Adipocyte (in vitro differentiated cells): ENCODE data around the gene COL6A3.
A peak's percentile ranks its signal among the peaks of the same experiment; 100 is the strongest.

Source experiments
- DNase-seq: peaks from one replicate; pipeline ENCODE4 v3.0.0-alpha.2; 2015; ENCODE audit warnings: low read depth
- H3K27me3 ChIP-seq: replicated peaks from 2 replicates; pipeline ENCODE4 v1.7.0; 2013; ENCODE audit warnings: mild to moderate bottlenecking, low read length, moderate library complexity; ENCODE audit not compliant: control insufficient read depth, insufficient read depth
- H3K36me3 ChIP-seq: 2 replicates; pipeline ENCODE4 v1.7.0; 2013; ENCODE audit warnings: low read length, mild to moderate bottlenecking, moderate library complexity; ENCODE audit not compliant: control insufficient read depth, insufficient read depth, severe bottlenecking
- H3K4me1 ChIP-seq: 2 replicates; pipeline ENCODE4 v1.7.0; 2013; ENCODE audit warnings: mild to moderate bottlenecking, low read length, moderate library complexity; ENCODE audit not compliant: control insufficient read depth, insufficient read depth
- H3K4me3 ChIP-seq: 2 replicates; pipeline ENCODE4 v1.7.0; 2013; ENCODE audit warnings: mild to moderate bottlenecking, low read length, moderate library complexity
- H3K9ac ChIP-seq: 2 replicates; pipeline ENCODE4 v1.7.0; 2013; ENCODE audit warnings: mild to moderate bottlenecking, low read length, moderate library complexity
- H3K9me3 ChIP-seq: 2 replicates; pipeline ENCODE4 v1.7.0; 2013; ENCODE audit warnings: mild to moderate bottlenecking, low read length, moderate library complexity; ENCODE audit not compliant: control insufficient read depth

The COL6A3 gene

DNA sequence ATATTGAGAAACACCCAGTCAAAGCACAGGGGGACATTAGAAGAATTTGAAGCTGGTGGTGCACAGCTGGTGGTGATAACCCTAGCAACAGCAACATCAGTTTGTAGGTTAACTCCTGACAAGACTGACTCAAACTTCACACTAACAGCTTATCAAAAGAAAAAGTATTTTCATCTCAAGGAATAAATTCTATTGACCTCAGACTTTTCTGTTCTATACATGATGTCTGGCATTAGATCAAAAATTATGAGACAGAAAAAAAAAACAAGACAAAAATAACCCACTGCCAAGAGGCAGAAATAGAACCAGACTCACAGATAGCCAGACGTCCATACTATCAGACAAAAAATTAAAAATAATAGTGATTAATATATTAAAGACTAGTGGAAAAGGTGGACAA lies 126.1 kb downstream of the COL6A3 start:
- Histone ChIP-seq H3K4me3 (no peak overlapping the region), H3K36me3 (no peaks in the 10 kb centered on the region), H3K9me3 (no peaks in the 10 kb centered on the region), H3K9ac (no peak overlapping the region), H3K27me3 (no peaks in the 10 kb centered on the region), H3K4me1 (peaks cover 41% of the 10 kb centered on the region)
- DNase-seq, result no peak

GRCh38 chr2:237283131-237283928 lies 130.6 kb downstream of the COL6A3 start:
- Histone ChIP-seq H3K27me3 (no peaks in the 10 kb centered on the region), H3K4me1 (peaks cover 52% of the 10 kb centered on the region), H3K9me3 (no peaks in the 10 kb centered on the region), H3K9ac (peak overlapping the region; percentile 44), H3K36me3 (no peaks in the 10 kb centered on the region), H3K4me3 (no peak overlapping the region)
- DNase-seq, result peak; percentile 50

DNA sequence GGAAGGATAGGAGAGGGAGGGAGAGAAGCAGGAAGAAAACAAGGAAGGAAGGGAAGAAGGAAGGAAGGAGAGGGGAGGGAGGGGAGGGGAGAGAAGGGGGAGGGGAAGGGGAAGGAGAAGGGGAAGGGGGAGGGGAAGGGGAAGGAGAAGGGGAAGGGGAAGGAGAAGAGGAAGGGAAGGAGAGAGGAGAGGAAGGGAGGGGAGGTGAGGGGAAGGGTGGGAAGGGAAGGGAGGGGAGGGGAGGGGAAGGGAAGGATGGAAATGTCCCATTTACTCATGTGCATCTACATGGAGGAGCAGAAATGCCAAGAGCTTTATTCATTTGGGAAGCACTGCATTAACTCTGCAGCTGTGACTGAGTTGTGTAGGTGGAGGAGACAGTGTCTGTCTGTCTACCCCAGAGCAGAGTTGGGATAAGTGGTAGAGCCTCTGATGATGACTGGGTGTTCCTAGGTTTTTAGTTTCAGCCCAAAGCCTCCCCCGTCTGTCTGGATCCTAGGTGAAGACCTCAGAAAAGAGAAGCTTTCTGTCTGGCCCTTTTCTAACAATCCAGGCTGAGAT lies 131.3 kb downstream of the COL6A3 start:
- no peaks in the 10 kb centered on the region for H3K36me3 ChIP-seq
- no peaks in the 10 kb centered on the region for H3K9me3 ChIP-seq
- H3K27me3 ChIP-seq, result no peaks in the 10 kb centered on the region
- peak overlapping the region; percentile 73 for H3K9ac ChIP-seq
- peaks cover 59% of the 10 kb centered on the region for H3K4me1 ChIP-seq
- no peak overlapping the region for H3K4me3 ChIP-seq
- peak; percentile 52 for DNase-seq

DNA sequence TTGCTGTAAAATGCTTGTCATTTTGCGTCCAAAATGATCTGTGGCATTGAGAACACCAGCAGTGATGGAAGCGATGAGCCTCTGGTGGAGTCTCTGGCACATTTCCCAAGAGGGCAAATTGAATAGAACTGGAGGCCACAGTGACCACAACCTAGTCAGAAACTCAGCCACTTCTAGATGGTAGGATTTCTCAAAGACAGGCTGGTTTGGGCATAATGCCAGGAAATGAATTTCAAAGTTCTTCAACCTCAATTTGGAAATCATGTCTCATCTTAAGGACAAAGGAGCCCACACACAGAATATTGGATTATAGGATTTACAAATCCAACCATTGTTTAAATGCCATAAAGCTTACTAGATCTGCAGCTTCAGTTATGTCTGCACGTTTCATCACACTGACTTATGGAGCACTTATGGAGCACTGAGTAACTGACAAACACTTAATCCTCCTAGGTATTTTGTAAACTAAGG lies 132.1 kb downstream of the COL6A3 start:
- Histone ChIP-seq H3K4me3 (no peak overlapping the region), H3K36me3 (no peaks in the 10 kb centered on the region), H3K9ac (peak overlapping the region; percentile 91), H3K27me3 (no peaks in the 10 kb centered on the region), H3K9me3 (no peaks in the 10 kb centered on the region), H3K4me1 (peaks cover 67% of the 10 kb centered on the region)
- peak; percentile 94 for DNase-seq

GRCh38 chr2:237280939-237281338 lies 133.0 kb downstream of the COL6A3 start:
- no peaks in the 10 kb centered on the region for H3K27me3 ChIP-seq
- no peaks in the 10 kb centered on the region for H3K36me3 ChIP-seq
- no peak for DNase-seq
- H3K9me3 ChIP-seq, result no peaks in the 10 kb centered on the region
- H3K4me1 ChIP-seq, result peaks cover 73% of the 10 kb centered on the region
- peak overlapping the region; percentile 91 for H3K9ac ChIP-seq
- no peak overlapping the region for H3K4me3 ChIP-seq

GRCh38 chr2:237280229-237280628 lies 133.7 kb downstream of the COL6A3 start:
- Histone ChIP-seq H3K36me3 (no peaks in the 10 kb centered on the region), H3K4me3 (peak overlapping the region; percentile 16), H3K9me3 (no peaks in the 10 kb centered on the region), H3K27me3 (no peaks in the 10 kb centered on the region), H3K9ac (peak overlapping the region; percentile 91), H3K4me1 (peaks cover 73% of the 10 kb centered on the region)
- peak; percentile 93 for DNase-seq

GRCh38 chr2:237279012-237279768 lies 134.8 kb downstream of the COL6A3 start:
- DNase-seq, result no peak
- peak overlapping the region; percentile 91 for H3K9ac ChIP-seq
- H3K4me1 ChIP-seq, result peaks cover 73% of the 10 kb centered on the region
- no peaks in the 10 kb centered on the region for H3K36me3 ChIP-seq
- H3K4me3 ChIP-seq, result peak overlapping the region; percentile 54
- H3K9me3 ChIP-seq, result no peaks in the 10 kb centered on the region
- H3K27me3 ChIP-seq, result no peaks in the 10 kb centered on the region

DNA sequence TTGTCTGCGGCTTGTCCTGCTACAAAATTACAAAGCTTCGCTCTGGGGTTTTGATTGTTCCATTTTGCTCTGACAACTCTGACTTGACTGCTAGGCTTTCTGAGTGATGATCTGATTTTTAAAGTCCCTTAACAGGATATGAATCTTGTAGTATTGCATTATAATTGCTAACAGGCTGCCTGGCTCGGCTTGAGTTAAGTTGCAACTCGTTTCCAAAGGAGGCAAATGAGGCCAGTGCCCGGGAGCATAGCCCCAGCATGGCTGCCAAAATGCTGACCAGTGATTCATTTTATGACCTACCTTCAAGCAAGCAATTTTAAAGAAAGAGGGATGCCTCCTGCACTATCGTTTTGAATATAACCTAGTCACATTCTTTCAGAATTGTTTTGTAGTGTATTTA lies 135.4 kb downstream of the COL6A3 start:
- Histone ChIP-seq H3K9me3 (no peaks in the 10 kb centered on the region), H3K4me3 (peak overlapping the region; percentile 76), H3K9ac (peak overlapping the region; percentile 91), H3K27me3 (no peaks in the 10 kb centered on the region), H3K36me3 (no peaks in the 10 kb centered on the region), H3K4me1 (peaks cover 66% of the 10 kb centered on the region)
- peak; percentile 94 for DNase-seq

- Histone ChIP-seq H3K9me3 (no peaks in the 10 kb centered on the region), H3K4me1 (peaks cover 53% of the 10 kb centered on the region), H3K36me3 (no peaks in the 10 kb centered on the region), H3K27me3 (no peaks in the 10 kb centered on the region), H3K9ac (peak overlapping the region; percentile 91), H3K4me3 (peak overlapping the region; percentile 76)
- no peak for DNase-seq
Observed at GRCh38 chr2:237276716-237277490, 137.1 kb downstream of the COL6A3 start.
